ENCODE results near the gene ARHGAP12.

- TF ChIP-seq ZNF24 (tag by site-specific recombination; IDR thresholded peaks at IDR 0.05) (no peak), ZNF366 (tag by site-specific recombination; conservative IDR thresholded peaks at IDR 0.05) (no peak), ZNF610 (tag by site-specific recombination; IDR thresholded peaks at IDR 0.05; ENCODE audit: borderline replicate concordance) (no peak), ZNF416 (tag by site-specific recombination; IDR thresholded peaks at IDR 0.05) (no peak), ZNF585B (tag by site-specific recombination; IDR thresholded peaks at IDR 0.05) (no peak), ZNF10 (tag by site-specific recombination; IDR thresholded peaks at IDR 0.05) (no peak), CTCF (tag by site-specific recombination; IDR thresholded peaks at IDR 0.05) (no peak), MEIS1 (CRISPR knock-in tag; IDR thresholded peaks at IDR 0.05; ENCODE audit: borderline replicate concordance) (no peak), KLF16 (tag by site-specific recombination; IDR thresholded peaks at IDR 0.05) (no peak), ZNF221 (tag by site-specific recombination; IDR thresholded peaks at IDR 0.05; ENCODE audit: borderline replicate concordance) (no peak), ZNF274 (IDR thresholded peaks at IDR 0.05; ENCODE audit: low read length) (no peak), ZNF274 (tag by site-specific recombination; IDR thresholded peaks at IDR 0.05; ENCODE audit: borderline replicate concordance) (no peak), ZNF354C (tag by site-specific recombination; IDR thresholded peaks at IDR 0.05; ENCODE audit: borderline replicate concordance, low read depth) (no peak)
- TF ChIP-seq, protein P1, sequence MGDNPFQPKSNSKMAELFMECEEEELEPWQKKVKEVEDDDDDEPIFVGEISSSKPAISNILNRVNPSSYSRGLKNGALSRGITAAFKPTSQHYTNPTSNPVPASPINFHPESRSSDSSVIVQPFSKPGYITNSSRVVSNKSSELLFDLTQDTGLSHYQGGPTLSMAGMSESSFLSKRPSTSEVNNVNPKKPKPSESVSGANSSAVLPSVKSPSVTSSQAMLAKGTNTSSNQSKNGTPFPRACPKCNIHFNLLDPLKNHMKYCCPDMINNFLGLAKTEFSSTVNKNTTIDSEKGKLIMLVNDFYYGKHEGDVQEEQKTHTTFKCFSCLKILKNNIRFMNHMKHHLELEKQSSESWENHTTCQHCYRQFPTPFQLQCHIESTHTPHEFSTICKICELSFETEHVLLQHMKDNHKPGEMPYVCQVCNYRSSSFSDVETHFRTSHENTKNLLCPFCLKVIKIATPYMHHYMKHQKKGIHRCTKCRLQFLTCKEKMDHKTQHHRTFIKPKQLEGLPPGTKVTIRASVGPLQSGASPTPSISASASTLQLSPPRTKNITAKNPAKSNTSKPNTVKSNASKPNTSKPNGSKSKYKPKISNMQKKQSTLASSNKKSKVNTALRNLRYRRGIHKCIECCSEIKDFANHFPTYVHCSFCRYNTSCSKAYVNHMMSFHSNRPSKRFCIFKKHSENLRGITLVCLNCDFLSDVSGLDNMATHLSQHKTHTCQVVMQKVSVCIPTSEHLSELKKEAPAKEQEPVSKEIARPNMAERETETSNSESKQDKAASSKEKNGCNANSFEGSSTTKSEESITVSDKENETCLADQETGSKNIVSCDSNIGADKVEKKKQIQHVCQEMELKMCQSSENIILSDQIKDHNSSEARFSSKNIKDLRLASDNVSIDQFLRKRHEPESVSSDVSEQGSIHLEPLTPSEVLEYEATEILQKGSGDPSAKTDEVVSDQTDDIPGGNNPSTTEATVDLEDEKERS (tag by site-specific recombination; IDR thresholded peaks at IDR 0.05) = no peak
Measured at GRCh38 chr10:31937371-31937770, 8.7 kb upstream of the ARHGAP12 start.
